Left ventricle myocardium inferior (tissue), 1 donor: Measurements from ENCODE around the gene MICALL1. TPM values are rescaled to one million over a fixed set of nuclear protein-coding genes. Genes with fewer than 3 reads are reported as not detected.

Experiments used
- DNase-seq: peaks from one replicate; pipeline ENCODE4 v3.0.0-alpha.2; 2020
- H3K27ac ChIP-seq: fragments of 200-600 bp; replicated peaks from 2 replicates; pipeline ENCODE4 v1.8.0; 2021
- H3K27me3 ChIP-seq: fragments of 200-600 bp; 2 replicates; pipeline ENCODE4 v1.8.0; 2021; ENCODE audit warnings: low read depth
- H3K36me3 ChIP-seq: fragments of 200-600 bp; 2 replicates; pipeline ENCODE4 v1.8.0; 2021
- H3K4me1 ChIP-seq: fragments of 200-600 bp; 2 replicates; pipeline ENCODE4 v1.8.0; 2021
- H3K4me3 ChIP-seq: fragments of 200-600 bp; 2 replicates; pipeline ENCODE4 v1.8.0; 2021; ENCODE audit warnings: mild to moderate bottlenecking, moderate library complexity
- H3K9me3 ChIP-seq: fragments of 200-600 bp; replicated peaks from 2 replicates; pipeline ENCODE4 v1.8.0; 2021
- intact Hi-C: fragments of 100-400 bp; cut with micrococcal nuclease; formaldehyde crosslinking; loops from one replicate; pipeline ENCODE4 v1.11.0; 2022
- total RNA-seq: library from RNA; stranded (reverse); fragmentation: NEBNext Ultra II Directional; extraction: Animal tissue kit (Norgen Biotek cat#: 25700); gene quantifications from one replicate; pipeline ENCODE4 v1.2.1, GENCODE V29; 2021
- TF ChIP-seq, protein P1 (sequence below): fragments of 200-600 bp; IDR thresholded peaks from 2 replicates; pipeline ENCODE4 v1.8.0; 2021; ENCODE audit warnings: antibody characterized with exemption, mild to moderate bottlenecking, borderline replicate concordance
- donor health status: DM: no; HTN: yes; CAD: no; lungs with severe emphysema.

The MICALL1 gene
- total RNA-seq, 1 donor from 2014 or later, result 14.8 TPM

DNA sequence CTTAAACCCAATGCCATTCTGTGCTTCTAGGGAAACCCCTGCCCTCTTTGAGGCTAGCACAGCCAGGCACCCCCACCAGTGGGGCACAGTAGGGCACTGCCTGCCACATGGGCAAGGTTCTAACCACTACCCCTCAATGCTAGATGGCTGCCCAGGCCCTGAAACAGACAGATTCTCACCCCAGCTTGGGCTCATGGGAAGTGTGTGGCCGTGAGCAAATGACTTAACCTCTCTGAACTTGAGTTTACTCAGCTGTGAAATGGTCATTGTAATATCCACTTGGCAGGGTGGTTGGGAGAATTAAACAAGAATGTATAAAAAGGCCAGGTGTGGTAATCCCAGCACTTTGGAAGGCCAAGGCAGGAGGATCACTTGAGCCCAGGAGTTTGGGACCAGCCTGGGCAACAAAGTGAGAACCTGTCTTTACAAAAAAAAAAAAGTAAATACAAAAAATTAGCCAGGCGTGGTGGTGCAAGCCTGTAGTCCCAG, 24.9 kb downstream of the MICALL1 start:
- Histone ChIP-seq H3K4me3 (no peak overlapping the region), H3K27me3 (no peaks in the 10 kb centered on the region), H3K27ac (peak overlapping the region; percentile 40), H3K9me3 (no peaks in the 10 kb centered on the region), H3K36me3 (peaks cover 63% of the 10 kb centered on the region), H3K4me1 (peaks cover 51% of the 10 kb centered on the region)
- TF ChIP-seq, protein P1, sequence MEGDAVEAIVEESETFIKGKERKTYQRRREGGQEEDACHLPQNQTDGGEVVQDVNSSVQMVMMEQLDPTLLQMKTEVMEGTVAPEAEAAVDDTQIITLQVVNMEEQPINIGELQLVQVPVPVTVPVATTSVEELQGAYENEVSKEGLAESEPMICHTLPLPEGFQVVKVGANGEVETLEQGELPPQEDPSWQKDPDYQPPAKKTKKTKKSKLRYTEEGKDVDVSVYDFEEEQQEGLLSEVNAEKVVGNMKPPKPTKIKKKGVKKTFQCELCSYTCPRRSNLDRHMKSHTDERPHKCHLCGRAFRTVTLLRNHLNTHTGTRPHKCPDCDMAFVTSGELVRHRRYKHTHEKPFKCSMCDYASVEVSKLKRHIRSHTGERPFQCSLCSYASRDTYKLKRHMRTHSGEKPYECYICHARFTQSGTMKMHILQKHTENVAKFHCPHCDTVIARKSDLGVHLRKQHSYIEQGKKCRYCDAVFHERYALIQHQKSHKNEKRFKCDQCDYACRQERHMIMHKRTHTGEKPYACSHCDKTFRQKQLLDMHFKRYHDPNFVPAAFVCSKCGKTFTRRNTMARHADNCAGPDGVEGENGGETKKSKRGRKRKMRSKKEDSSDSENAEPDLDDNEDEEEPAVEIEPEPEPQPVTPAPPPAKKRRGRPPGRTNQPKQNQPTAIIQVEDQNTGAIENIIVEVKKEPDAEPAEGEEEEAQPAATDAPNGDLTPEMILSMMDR, result no peak
- DNase-seq, result no peak
- intact Hi-C loops, result no loop called here

DNA sequence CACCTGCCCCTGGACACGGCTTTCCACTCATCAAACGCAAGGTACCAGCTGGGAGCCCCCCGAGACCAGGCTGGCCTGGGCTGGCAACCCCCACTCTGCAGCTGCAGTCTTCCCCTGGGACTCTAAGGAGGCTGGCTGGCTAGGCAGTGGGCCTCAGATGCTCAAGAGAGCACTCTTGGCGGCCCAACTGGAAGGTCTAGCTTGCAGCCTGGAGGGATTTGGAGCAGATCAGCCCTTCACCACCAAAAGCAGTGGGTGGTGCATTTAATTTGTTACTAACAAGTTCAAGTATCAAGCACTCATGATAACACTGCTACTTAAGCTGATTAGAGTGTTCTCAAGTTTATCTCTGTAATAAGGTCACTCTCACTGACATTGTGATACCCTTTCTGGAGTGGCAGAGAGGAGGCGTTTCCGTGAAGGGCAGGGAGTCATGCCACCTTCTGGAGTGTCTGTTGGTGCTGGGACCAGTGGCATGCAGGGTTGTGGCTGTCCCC, 25.8 kb downstream of the MICALL1 start:
- H3K9me3 ChIP-seq, result no peaks in the 10 kb centered on the region

GRCh38 chr22:37932401-37932800, 26.3 kb downstream of the MICALL1 start:
- no peak for DNase-seq
- H3K27me3 ChIP-seq, result no peaks in the 10 kb centered on the region
- peaks cover 63% of the 10 kb centered on the region for H3K36me3 ChIP-seq
- intact Hi-C loops, result no loop called here
- H3K4me3 ChIP-seq, result no peak overlapping the region
- H3K27ac ChIP-seq, result peak overlapping the region; percentile 40
- TF ChIP-seq, protein P1, result no peak
- no peaks in the 10 kb centered on the region for H3K9me3 ChIP-seq
- peaks cover 51% of the 10 kb centered on the region for H3K4me1 ChIP-seq

More for the DNA sequence above, 25.8 kb downstream of the MICALL1 start:
- intact Hi-C loops, result no loop called here
- Histone ChIP-seq H3K4me3 (no peak overlapping the region), H3K27me3 (no peaks in the 10 kb centered on the region), H3K36me3 (peaks cover 63% of the 10 kb centered on the region), H3K27ac (peak overlapping the region; percentile 40), H3K4me1 (peaks cover 51% of the 10 kb centered on the region)
- no peak for DNase-seq
- TF ChIP-seq, protein P1, result no peak

GRCh38 chr22:37932821-37933578, 26.9 kb downstream of the MICALL1 start:
- Histone ChIP-seq H3K27ac (peak overlapping the region; percentile 65), H3K27me3 (no peaks in the 10 kb centered on the region), H3K4me1 (peaks cover 51% of the 10 kb centered on the region), H3K36me3 (peaks cover 63% of the 10 kb centered on the region), H3K4me3 (no peak overlapping the region), H3K9me3 (no peaks in the 10 kb centered on the region)
- DNase-seq, result no peak
- TF ChIP-seq, protein P1, result no peak
- intact Hi-C loops, result no loop called here

GRCh38 chr22:37933711-37934376, 27.7 kb downstream of the MICALL1 start:
- Histone ChIP-seq H3K9me3 (no peaks in the 10 kb centered on the region), H3K36me3 (peaks cover 60% of the 10 kb centered on the region), H3K27me3 (no peaks in the 10 kb centered on the region), H3K4me1 (peaks cover 51% of the 10 kb centered on the region), H3K4me3 (no peak overlapping the region), H3K27ac (peak overlapping the region; percentile 65)
- peak; percentile 87 for DNase-seq
- TF ChIP-seq, protein P1, result peak; percentile 98
- intact Hi-C loops, result no loop called here
